HepG2 (cell line): ENCODE results near the gene MAPK11. TPM values are rescaled to one million over a fixed set of nuclear protein-coding genes. Genes with fewer than 3 reads are reported as not detected.

Source experiments
- GMEB2 ChIP-seq: IDR thresholded peaks from 2 replicates; pipeline ENCODE4 v1.6.1; 2016; ENCODE audit warnings: missing biosample characterization, missing genetic modification reagents, low read depth
- GTF2F1 ChIP-seq: fragments of 150-350 bp; IDR thresholded peaks from 2 replicates; pipeline ENCODE4 v1.6.1; 2014; ENCODE audit warnings: low read length
- IKZF4 ChIP-seq: sonication (generic); formaldehyde crosslinking; IDR thresholded peaks from 2 replicates; pipeline ENCODE4 v1.5.1; 2020; ENCODE audit warnings: borderline replicate concordance, mild to moderate bottlenecking, low read depth, missing genetic modification reagents; ENCODE audit errors: not compliant biosample characterization
- KLF15 ChIP-seq: sonication (generic); formaldehyde crosslinking; IDR thresholded peaks from 2 replicates; pipeline ENCODE4 v1.8.1; 2023; ENCODE audit warnings: borderline replicate concordance, mild to moderate bottlenecking, inconsistent platforms, missing genetic modification reagents, mixed read lengths
- MAFG ChIP-seq: sonication (generic); formaldehyde crosslinking; IDR thresholded peaks from 2 replicates; pipeline ENCODE4 v1.5.1; 2020; ENCODE audit warnings: mild to moderate bottlenecking, missing genetic modification reagents
- NR2C2 ChIP-seq: sonication (generic); formaldehyde crosslinking; IDR thresholded peaks from 2 replicates; pipeline ENCODE4 v1.4.0; 2020; ENCODE audit warnings: missing genetic modification reagents, mild to moderate bottlenecking, moderate library complexity, borderline replicate concordance
- PHF20 ChIP-seq: sonication (generic); formaldehyde crosslinking; IDR thresholded peaks from 2 replicates; pipeline ENCODE4 v1.5.0; 2020; ENCODE audit warnings: mild to moderate bottlenecking, missing genetic modification reagents
- POLR2AphosphoS2 ChIP-seq: IDR thresholded peaks from 2 replicates; pipeline ENCODE4 v1.6.1; 2011; ENCODE audit warnings: low read depth, low read length, improper control_type of control experiment
- RARG ChIP-seq: sonication (generic); formaldehyde crosslinking; IDR thresholded peaks from 2 replicates; pipeline ENCODE4 v1.4.0; 2020; ENCODE audit warnings: low read depth, mild to moderate bottlenecking, missing genetic modification reagents
- RERE ChIP-seq: IDR thresholded peaks from 2 replicates; pipeline ENCODE4 v1.6.1; 2016; ENCODE audit warnings: low read depth, missing genetic modification reagents, missing compliant biosample characterization
- SIX1 ChIP-seq: sonication (generic); formaldehyde crosslinking; IDR thresholded peaks from 2 replicates; pipeline ENCODE4 v1.4.0; 2020; ENCODE audit warnings: missing genetic modification reagents, borderline replicate concordance
- SMARCE1 ChIP-seq: fragments of 450-650 bp; IDR thresholded peaks from 2 replicates; pipeline ENCODE4 v1.6.1; 2017; ENCODE audit warnings: borderline replicate concordance
- SNAPC2 ChIP-seq: sonication (generic); formaldehyde crosslinking; IDR thresholded peaks from 2 replicates; pipeline ENCODE4 v1.8.1; 2022; ENCODE audit warnings: mild to moderate bottlenecking, missing genetic modification reagents
- SP4 ChIP-seq: sonication (generic); formaldehyde crosslinking; IDR thresholded peaks from 2 replicates; pipeline ENCODE4 v1.8.1; 2023; ENCODE audit warnings: mild to moderate bottlenecking, missing genetic modification reagents
- TRIM24 ChIP-seq: sonication (generic); formaldehyde crosslinking; IDR thresholded peaks from 2 replicates; pipeline ENCODE4 v1.8.0; 2022; ENCODE audit warnings: mild to moderate bottlenecking, missing genetic modification reagents
- ZFP41 ChIP-seq: sonication (generic); formaldehyde crosslinking; IDR thresholded peaks from 2 replicates; pipeline ENCODE4 v1.4.0; 2020; ENCODE audit warnings: mild to moderate bottlenecking, missing genetic modification reagents, borderline replicate concordance
- ZNF282 ChIP-seq: fragments of 450-650 bp; IDR thresholded peaks from 2 replicates; pipeline ENCODE4 v1.6.1; 2018; ENCODE audit not compliant: partially characterized antibody
- ZNF737 ChIP-seq: sonication (generic); formaldehyde crosslinking; IDR thresholded peaks from 2 replicates; pipeline ENCODE4 v1.5.0; 2020; ENCODE audit warnings: missing genetic modification reagents, mild to moderate bottlenecking, borderline replicate concordance
- ZSCAN20 ChIP-seq: sonication (generic); formaldehyde crosslinking; IDR thresholded peaks from 2 replicates; pipeline ENCODE4 v1.4.0; 2020; ENCODE audit warnings: missing genetic modification reagents, mild to moderate bottlenecking, borderline replicate concordance
- polyA plus RNA-seq, 8 experiments: library from polyadenylated mRNA; depleted of rRNA in 3 of 8; stranded (reverse) in 7 of 8; unstranded in 1 of 8; fragments of >200 nt; fragmentation: Illumina TruSeq in 4 of 8; extraction: Trizol in 4 of 8; gene quantifications; 2 replicates each; pipeline versions ENCODE4 v1.2.1 to v1.2.3, GENCODE V29; 2011 to 2016; ENCODE audit warnings: low read depth in 4 of 8, missing spikeins in 1 of 8, mixed read lengths in 1 of 8; ENCODE audit not compliant: insufficient read depth in 1 of 8
- total RNA-seq, 5 experiments: library from RNA; depleted of rRNA; stranded (reverse); fragments of >200 nt; fragmentation: Illumina TruSeq; extraction: Trizol; gene quantifications; 2 replicates each; pipeline ENCODE4 v1.2.3, GENCODE V29; 2016; ENCODE audit warnings: low read depth in 1 of 5

MAPK11 gene
- total and polyA plus RNA-seq, 2 of the 13 experiments (the other 11 are each of a cell fraction or from before 2014, with no cell fraction given) = 0.15 to 0.17 TPM

GRCh38 chr22:50293441-50294318 is 23.5 kb upstream of the MAPK11 start (continued):
- no peak for TF ChIP-seq GTF2F1
- TF ChIP-seq SP4 (CRISPR knock-in tag) = peak; percentile 43; the same call in 1 of the 2 replicates
- TF ChIP-seq RERE (CRISPR knock-in tag) = peak; percentile 63; the same call in 1 of the 2 replicates
- no peak for TF ChIP-seq SNAPC2
- TF ChIP-seq IKZF4 (CRISPR knock-in tag) = no peak
- TF ChIP-seq SMARCE1 = no peak
- TF ChIP-seq KLF15 = no peak
- TF ChIP-seq RARG (CRISPR knock-in tag) = no peak
- TF ChIP-seq PHF20 = peak; percentile 77
- no peak for TF ChIP-seq GMEB2 (CRISPR knock-in tag)
- peak; percentile 41; the same call in 1 of the 2 replicates for TF ChIP-seq ZFP41 (CRISPR knock-in tag)
- no peak for TF ChIP-seq POLR2AphosphoS2
- peak; percentile 65 for TF ChIP-seq NR2C2 (CRISPR knock-in tag)
- 0 out of 2 replicates have a peak, but pooled peaks have one; percentile 43 for TF ChIP-seq ZNF737 (CRISPR knock-in tag)
- TF ChIP-seq SIX1 (CRISPR knock-in tag) = no peak
- no peak; the same call in 1 of the 2 replicates for TF ChIP-seq MAFG (CRISPR knock-in tag)
- TF ChIP-seq ZSCAN20 (CRISPR knock-in tag) = no peak
- no peak for TF ChIP-seq TRIM24 (CRISPR knock-in tag)
- no peak for TF ChIP-seq ZNF282
